IMR-90 (cell line): ENCODE results near the gene COX5B. TPM values are rescaled to one million over a fixed set of nuclear protein-coding genes. Genes with fewer than 3 reads are reported as not detected.
A peak's percentile ranks its signal among the peaks of the same experiment; 100 is the strongest.

Experiments
- ATAC-seq: fragments of 200-7000 bp; cut with Tn5 transposase; 2 replicates; pipeline ENCODE4 v1.9.1; 2020; ENCODE audit warnings: low read depth, mild to moderate bottlenecking, moderate library complexity
- BruUV-seq: library from RNA; stranded (reverse); fragments of 400-500 nt; replicated peaks from 2 replicates; lab custom pipeline; 2021; lab: Mats Ljungman, UMichigan
- CTCF ChIA-PET: fragments of 300-600 bp; formaldehyde crosslinking; extraction: SDS; loops from one replicate; lab custom pipeline; 2021; ENCODE audit warnings: antibody characterized with exemption; lab: Yijun Ruan, JAX
- POLR2A ChIA-PET: fragments of 300-600 bp; sonication (Branson Sonifier 250); formaldehyde crosslinking; loops from one replicate; lab custom pipeline; 2022; ENCODE audit warnings: antibody characterized with exemption; ENCODE audit not compliant: unreplicated experiment; lab: Charles Lee
- DNase-seq: peaks from one replicate; pipeline ENCODE4 v3.0.0; 2013
- H2AFZ ChIP-seq: replicated peaks from 2 replicates; pipeline ENCODE3; 2013; ENCODE audit warnings: low read length, mild to moderate bottlenecking; ENCODE audit not compliant: poor library complexity
- H2AK5ac ChIP-seq: 2 replicates; pipeline ENCODE4 v1.6.1; 2013; ENCODE audit warnings: low read depth, low read length, inconsistent platforms
- H2AK9ac ChIP-seq: replicated peaks from 2 replicates; pipeline ENCODE3; 2013; ENCODE audit warnings: mild to moderate bottlenecking, low read depth, low read length, moderate library complexity; ENCODE audit not compliant: poor library complexity
- H2BK120ac ChIP-seq: 2 replicates; pipeline ENCODE4 v1.6.1; 2013; ENCODE audit warnings: low read depth, low read length, inconsistent platforms
- H2BK15ac ChIP-seq: 3 replicates; pipeline ENCODE4 v1.6.1; 2013; ENCODE audit warnings: low read depth, low read length, inconsistent platforms
- H2BK20ac ChIP-seq: 2 replicates; pipeline ENCODE4 v1.6.1; 2013; ENCODE audit warnings: low read depth, mild to moderate bottlenecking, inconsistent platforms, low read length, moderate library complexity
- H2BK5ac ChIP-seq: 2 replicates; pipeline ENCODE4 v1.6.1; 2013; ENCODE audit warnings: mild to moderate bottlenecking, low read depth, low read length, inconsistent platforms; ENCODE audit not compliant: poor library complexity, severe bottlenecking
- H3K14ac ChIP-seq: replicated peaks from 2 replicates; pipeline ENCODE4 v1.6.1; 2013; ENCODE audit warnings: low read depth, low read length, inconsistent platforms
- H3K18ac ChIP-seq: 2 replicates; pipeline ENCODE4 v1.6.1; 2013; ENCODE audit warnings: low read depth, low read length, control low read depth
- H3K23ac ChIP-seq: 2 replicates; pipeline ENCODE4 v1.6.1; 2013; ENCODE audit warnings: low read depth, low read length, inconsistent platforms
- H3K27ac ChIP-seq: 2 replicates; pipeline ENCODE4 v1.5.1; 2013; ENCODE audit warnings: mild to moderate bottlenecking, control low read depth, low read length; ENCODE audit not compliant: insufficient read depth
- H3K27me3 ChIP-seq: 2 replicates; pipeline ENCODE4 v1.6.1; 2013; ENCODE audit warnings: low read length; ENCODE audit not compliant: control insufficient read depth, insufficient read depth
- H3K36me3 ChIP-seq: 2 replicates; pipeline ENCODE4 v1.6.1; 2013; ENCODE audit warnings: low read length, mixed read lengths; ENCODE audit not compliant: control insufficient read depth, insufficient read depth
- H3K4ac ChIP-seq: 2 replicates; pipeline ENCODE4 v1.6.1; 2013; ENCODE audit warnings: low read depth, low read length, inconsistent platforms
- H3K4me1 ChIP-seq: 2 replicates; pipeline ENCODE4 v1.6.1; 2013; ENCODE audit warnings: low read length, mixed read lengths; ENCODE audit not compliant: control insufficient read depth, insufficient read depth
- H3K4me2 ChIP-seq: 2 replicates; pipeline ENCODE4 v1.6.1; 2013; ENCODE audit warnings: low read depth, mild to moderate bottlenecking, control low read depth, low read length, moderate library complexity
- H3K4me3 ChIP-seq: 2 replicates; pipeline ENCODE4 v1.5.1; 2013; ENCODE audit warnings: low read depth, mild to moderate bottlenecking, control low read depth, low read length, moderate library complexity; ENCODE audit not compliant: insufficient read depth
- H3K56ac ChIP-seq: 2 replicates; pipeline ENCODE4 v1.6.1; 2013; ENCODE audit warnings: low read length, inconsistent platforms; ENCODE audit not compliant: insufficient read depth; ENCODE audit errors: extremely low read depth
- H3K79me1 ChIP-seq, 2 experiments: 2 replicates each; pipeline ENCODE4 v1.6.1; 2013; ENCODE audit warnings: low read length in 2 of 2, inconsistent platforms in 1 of 2, low read depth in 1 of 2
- H3K9ac ChIP-seq: 2 replicates; pipeline ENCODE4 v1.6.1; 2013; ENCODE audit warnings: low read depth, low read length, control low read depth
- H3K9me1 ChIP-seq: 2 replicates; pipeline ENCODE4 v1.6.1; 2013; ENCODE audit warnings: low read length, inconsistent platforms; ENCODE audit not compliant: insufficient read depth
- H3K9me3 ChIP-seq: 2 replicates; pipeline ENCODE4 v1.6.1; 2013; ENCODE audit warnings: low read length; ENCODE audit not compliant: control insufficient read depth, insufficient read depth
- H4K20me1 ChIP-seq: 2 replicates; pipeline ENCODE4 v1.6.1; 2013; ENCODE audit warnings: low read length, inconsistent platforms; ENCODE audit not compliant: insufficient read depth
- H4K5ac ChIP-seq: 2 replicates; pipeline ENCODE4 v1.6.1; 2013; ENCODE audit warnings: mild to moderate bottlenecking, low read depth, low read length, control low read depth
- H4K8ac ChIP-seq, 2 experiments: 2 replicates each; pipeline ENCODE4 v1.6.1; 2013; ENCODE audit warnings: low read depth in 2 of 2, low read length in 2 of 2, control low read depth in 1 of 2, inconsistent platforms in 1 of 2
- H4K91ac ChIP-seq: 2 replicates; pipeline ENCODE4 v1.6.1; 2013; ENCODE audit warnings: low read depth, low read length, inconsistent platforms; ENCODE audit not compliant: insufficient read depth
- BHLHE40 ChIP-seq: fragments of 150-350 bp; IDR thresholded peaks from 2 replicates; pipeline ENCODE4 v1.6.1; 2016; ENCODE audit warnings: mild to moderate bottlenecking, low read depth, low read length
- CHD1 ChIP-seq: IDR thresholded peaks from 2 replicates; pipeline ENCODE4 v1.6.1; 2012; ENCODE audit warnings: low read depth, low read length, improper control_type of control experiment
- CTCF ChIP-seq: conservative IDR thresholded peaks from 2 replicates; pipeline ENCODE4 v1.5.1; 2012; ENCODE audit warnings: mild to moderate bottlenecking, low read depth, low read length, improper control_type of control experiment
- ELK1 ChIP-seq: fragments of 150-350 bp; IDR thresholded peaks from 2 replicates; pipeline ENCODE4 v1.6.1; 2016; ENCODE audit warnings: low read depth, mild to moderate bottlenecking, low read length, moderate library complexity, borderline replicate concordance
- POLR2A ChIP-seq: IDR thresholded peaks from 2 replicates; pipeline ENCODE4 v1.6.1; 2012; ENCODE audit warnings: mild to moderate bottlenecking, low read depth, low read length
- RFX5 ChIP-seq: IDR thresholded peaks from 2 replicates; pipeline ENCODE4 v1.8.0; 2012; ENCODE audit warnings: low read depth, mild to moderate bottlenecking, low read length, moderate library complexity
- WGBS, 2 experiments: methylation state at CpG; one replicate each; pipeline versions ENCODE4 v1.1.5 to v1.1.7; 2013; ENCODE audit warnings: missing lambda C conversion rate in 2 of 2; ENCODE audit not compliant: insufficient read length in 1 of 2; ENCODE audit errors: extremely low coverage in 2 of 2; 5-methylcytosine and 5-hydroxymethylcytosine counted together
- dilution Hi-C: fragments of 300-500 bp; cut with HindIII; formaldehyde crosslinking; loops from one replicate; pipeline ENCODE4 v1.14.3; 2018; ENCODE audit warnings: low sequenced_read_pairs; ENCODE audit not compliant: unreplicated experiment
- in situ Hi-C: fragments of 300-500 bp; cut with MboI; formaldehyde crosslinking; loops from 3 replicates; pipeline ENCODE4 v1.14.3; 2019; ENCODE audit warnings: low sequenced_read_pairs, inconsistent platforms, mixed read lengths
- intact Hi-C: fragments of 100-400 bp; cut with micrococcal nuclease; formaldehyde crosslinking; loops from 2 replicates; pipeline ENCODE4 v1.10.0; 2022
- polyA plus RNA-seq, 3 experiments: library from polyadenylated mRNA; depleted of rRNA; stranded (reverse); fragments of >200 nt; gene quantifications; 2 replicates each; pipeline ENCODE4 v1.2.3, GENCODE V29; 2012; ENCODE audit warnings: low replicate concordance in 1 of 3
- total RNA-seq: library from RNA; depleted of rRNA; stranded (reverse); fragments of >200 nt; gene quantifications from 2 replicates; pipeline ENCODE4 v1.2.3, GENCODE V29; 2012

The COX5B gene
- total and polyA plus RNA-seq, 2 of the 4 experiments (the other 2 are of a cell fraction) = 140 to 272 TPM

GRCh38 chr2:97660044-97660774 lies 14.3 kb downstream of the COX5B start:
- Histone ChIP-seq H4K8ac (no peak overlapping the region), H3K27me3 (no peaks in the 10 kb centered on the region), H2BK5ac (no peak overlapping the region), H3K4ac (no peak overlapping the region; the same call in 1 of the 2 replicates), H3K9me3 (0 out of 2 replicates have a peak, but pooled peaks cover 2% of the 10 kb centered on the region), H2BK15ac (no peak overlapping the region), H3K79me1 (peaks cover 12 to 49% of the 10 kb centered on the region in 2 experiments; a peak in 3 of 4 replicates), H3K36me3 (peaks cover 32% of the 10 kb centered on the region), H4K5ac (no peak overlapping the region), H3K18ac (no peak overlapping the region), H3K4me3 (no peak overlapping the region), H2AFZ (peak overlapping the region; percentile 6), H3K14ac (no peak overlapping the region), H3K27ac (no peak overlapping the region), H3K9me1 (peaks cover 11% of the 10 kb centered on the region), H2AK5ac (no peak overlapping the region), H3K4me1 (peaks cover 9% of the 10 kb centered on the region), H4K91ac (no peak overlapping the region), H2BK120ac (no peak overlapping the region; the same call in 1 of the 2 replicates), H3K56ac (no peak overlapping the region), H4K20me1 (0 out of 2 replicates have a peak, but pooled peaks cover 8% of the 10 kb centered on the region), H2BK20ac (no peak overlapping the region), H3K4me2 (no peak overlapping the region), H3K9ac (no peak overlapping the region), H2AK9ac (peak overlapping the region; percentile 66), H3K23ac (no peak overlapping the region)
- WGBS, 2 experiments = 97% methylated on average over 10 of the region's 20 CpGs; no CpG with 5 or more reads in 1 of the 2 experiments
- ChIA-PET CTCF (no interaction called here), POLR2A (no interaction called here)
- no peak for ATAC-seq
- no peak for DNase-seq
- in situ Hi-C loops (loop anchor here (25.0 kb wide), 1 partner anchor 1598 kb away; no protein-coding TSS in a partner anchor), dilution Hi-C loops (no loop called here), intact Hi-C loops (no loop called here)
- TF ChIP-seq RFX5 (no peak), POLR2A (no peak), ELK1 (no peak), CHD1 (no peak), CTCF (no peak), BHLHE40 (no peak)
- no TSS peak for BruUV-seq
